ENCODE measurements around the gene MDFIC. TPM values are rescaled to one million over a fixed set of nuclear protein-coding genes. Genes with fewer than 3 reads are reported as not detected.

MDFIC gene
- polyA plus RNA-seq, 1 donor (not counting 4 experiments of a cell fraction or from before 2014, with no cell fraction given) = 8.5 TPM

DNA sequence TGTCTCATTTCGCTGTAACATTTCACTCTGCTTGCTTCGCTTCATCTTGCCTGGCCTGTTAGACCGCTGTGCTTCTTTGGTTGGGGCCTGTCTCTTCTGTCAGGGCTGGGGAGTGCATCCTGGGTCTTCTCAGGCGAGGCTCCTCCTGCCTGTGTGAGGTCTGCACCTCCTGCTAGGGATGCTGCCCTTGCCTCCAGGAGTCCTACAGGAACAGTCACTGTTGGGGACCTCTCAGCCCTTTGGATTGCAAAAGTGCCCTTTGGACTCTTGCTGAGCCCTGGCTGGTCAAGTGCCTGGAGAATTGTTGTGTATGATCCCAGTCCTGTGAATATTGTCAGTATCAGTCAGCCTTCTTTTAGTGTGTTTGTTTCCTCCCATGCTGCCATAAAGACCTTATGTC is 84.1 kb downstream of the MDFIC start:
- Histone ChIP-seq H3K27me3 (ENCODE audit: control insufficient read depth, extremely low read depth, insufficient read depth, low read length) (no peaks in the 10 kb centered on the region), H3K79me2 (ENCODE audit: control insufficient read depth, insufficient read depth, low read length) (no peaks in the 10 kb centered on the region), H3K4me2 (ENCODE audit: control insufficient read depth, extremely low read depth, insufficient read depth, low read depth, low read length) (no peak overlapping the region), H3K9me3 (ENCODE audit: control insufficient read depth, low read depth, low read length) (no peaks in the 10 kb centered on the region), H4K20me1 (ENCODE audit: control insufficient read depth, extremely low read depth, insufficient read depth, low read length) (no peaks in the 10 kb centered on the region), H3K9me1 (ENCODE audit: control insufficient read depth, extremely low read depth, insufficient read depth, low read length) (no peaks in the 10 kb centered on the region), H3K36me3 (ENCODE audit: control insufficient read depth in 2 of 2, extremely low read depth in 1 of 2, insufficient read depth in 2 of 2, low read length in 2 of 2) (no peaks in the 10 kb centered on the region), H3K27ac (ENCODE audit: control insufficient read depth, insufficient read depth, low read length) (no peak overlapping the region), H3K9ac (ENCODE audit: control insufficient read depth, extremely low read depth, insufficient read depth, low read length) (no peak overlapping the region), H3K4me1 (ENCODE audit: control insufficient read depth, extremely low read depth, insufficient read depth, low read length) (peaks cover 5% of the 10 kb centered on the region), H2AFZ (ENCODE audit: control insufficient read depth, low read length) (no peak overlapping the region), H3K4me3 (ENCODE audit: control insufficient read depth in 2 of 3, extremely low read depth in 1 of 3, insufficient read depth in 2 of 3, low read depth in 1 of 3, low read length in 3 of 3) (no peak overlapping the region)
- dilution Hi-C loops (cut with MboI; ENCODE audit: extremely low pct_ligation_motif_present, low sequenced_read_pairs) = no loop called here
- no peak for DNase-seq (ENCODE audit: low read depth, low spot score)
- TF ChIP-seq EZH2 (IDR thresholded peaks at IDR 0.05; ENCODE audit: low read length) = no peak
- TF ChIP-seq, protein P1, sequence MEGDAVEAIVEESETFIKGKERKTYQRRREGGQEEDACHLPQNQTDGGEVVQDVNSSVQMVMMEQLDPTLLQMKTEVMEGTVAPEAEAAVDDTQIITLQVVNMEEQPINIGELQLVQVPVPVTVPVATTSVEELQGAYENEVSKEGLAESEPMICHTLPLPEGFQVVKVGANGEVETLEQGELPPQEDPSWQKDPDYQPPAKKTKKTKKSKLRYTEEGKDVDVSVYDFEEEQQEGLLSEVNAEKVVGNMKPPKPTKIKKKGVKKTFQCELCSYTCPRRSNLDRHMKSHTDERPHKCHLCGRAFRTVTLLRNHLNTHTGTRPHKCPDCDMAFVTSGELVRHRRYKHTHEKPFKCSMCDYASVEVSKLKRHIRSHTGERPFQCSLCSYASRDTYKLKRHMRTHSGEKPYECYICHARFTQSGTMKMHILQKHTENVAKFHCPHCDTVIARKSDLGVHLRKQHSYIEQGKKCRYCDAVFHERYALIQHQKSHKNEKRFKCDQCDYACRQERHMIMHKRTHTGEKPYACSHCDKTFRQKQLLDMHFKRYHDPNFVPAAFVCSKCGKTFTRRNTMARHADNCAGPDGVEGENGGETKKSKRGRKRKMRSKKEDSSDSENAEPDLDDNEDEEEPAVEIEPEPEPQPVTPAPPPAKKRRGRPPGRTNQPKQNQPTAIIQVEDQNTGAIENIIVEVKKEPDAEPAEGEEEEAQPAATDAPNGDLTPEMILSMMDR (optimal IDR thresholded peaks at IDR 0.05 in 1 of 3, IDR thresholded peaks at IDR 0.05 in 1 of 3, conservative IDR thresholded peaks at IDR 0.05 in 1 of 3; ENCODE audit: extremely low read depth in 1 of 3, insufficient read depth in 2 of 3, low read length in 3 of 3) = no peak
- no peak for FAIRE-seq

DNA sequence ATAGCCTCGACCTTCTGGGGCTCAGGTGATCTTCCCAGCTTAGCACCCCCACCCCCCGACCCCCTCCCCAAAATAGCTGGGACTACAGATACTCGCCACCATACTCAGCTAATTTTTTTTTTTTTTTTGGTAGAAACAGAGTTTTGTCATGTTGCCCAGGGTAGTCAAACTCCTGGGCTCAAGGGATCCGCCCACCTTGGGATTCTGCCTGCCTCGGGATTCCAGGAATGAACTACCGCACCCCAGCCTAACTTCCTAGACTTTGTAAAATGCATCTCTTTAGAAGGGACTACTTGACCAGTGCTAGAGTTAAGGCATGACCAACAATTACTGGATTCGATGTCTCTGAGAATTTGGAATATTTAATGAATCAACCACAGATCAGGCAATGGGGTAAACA is 85.9 kb downstream of the MDFIC start:
- Histone ChIP-seq H3K9me1 (ENCODE audit: control insufficient read depth, extremely low read depth, insufficient read depth, low read length) (no peaks in the 10 kb centered on the region), H3K27me3 (ENCODE audit: control insufficient read depth, extremely low read depth, insufficient read depth, low read length) (no peaks in the 10 kb centered on the region), H3K9ac (ENCODE audit: control insufficient read depth, extremely low read depth, insufficient read depth, low read length) (no peak overlapping the region), H3K4me1 (ENCODE audit: control insufficient read depth, extremely low read depth, insufficient read depth, low read length) (peaks cover 5% of the 10 kb centered on the region), H3K9me3 (ENCODE audit: control insufficient read depth, low read depth, low read length) (no peaks in the 10 kb centered on the region), H3K36me3 (ENCODE audit: control insufficient read depth in 2 of 2, extremely low read depth in 1 of 2, insufficient read depth in 2 of 2, low read length in 2 of 2) (no peaks in the 10 kb centered on the region), H2AFZ (ENCODE audit: control insufficient read depth, low read length) (no peak overlapping the region), H3K27ac (ENCODE audit: control insufficient read depth, insufficient read depth, low read length) (no peak overlapping the region), H4K20me1 (ENCODE audit: control insufficient read depth, extremely low read depth, insufficient read depth, low read length) (no peaks in the 10 kb centered on the region), H3K4me3 (ENCODE audit: control insufficient read depth in 2 of 3, extremely low read depth in 1 of 3, insufficient read depth in 2 of 3, low read depth in 1 of 3, low read length in 3 of 3) (no peak overlapping the region), H3K79me2 (ENCODE audit: control insufficient read depth, insufficient read depth, low read length) (no peaks in the 10 kb centered on the region), H3K4me2 (ENCODE audit: control insufficient read depth, extremely low read depth, insufficient read depth, low read depth, low read length) (no peak overlapping the region)
- TF ChIP-seq, protein P1 (optimal IDR thresholded peaks at IDR 0.05 in 1 of 3, IDR thresholded peaks at IDR 0.05 in 1 of 3, conservative IDR thresholded peaks at IDR 0.05 in 1 of 3; ENCODE audit: extremely low read depth in 1 of 3, insufficient read depth in 2 of 3, low read length in 3 of 3) = no peak
- no peak for TF ChIP-seq EZH2 (IDR thresholded peaks at IDR 0.05; ENCODE audit: low read length)
- DNase-seq (ENCODE audit: low read depth, low spot score) = no peak
- dilution Hi-C loops (cut with MboI; ENCODE audit: extremely low pct_ligation_motif_present, low sequenced_read_pairs) = no loop called here
- no peak for FAIRE-seq

Measured in keratinocyte (primary cell).